ENCODE measurements around the gene ACKR4. TPM values are rescaled to one million over a fixed set of nuclear protein-coding genes. Genes with fewer than 3 reads are reported as not detected.

ACKR4 gene
- total and polyA plus RNA-seq, 9 of the 15 experiments (the other 6 are each of a cell fraction or from before 2014, with no cell fraction given) = 0.04 to 0.06 TPM; not detected in 7

DNA sequence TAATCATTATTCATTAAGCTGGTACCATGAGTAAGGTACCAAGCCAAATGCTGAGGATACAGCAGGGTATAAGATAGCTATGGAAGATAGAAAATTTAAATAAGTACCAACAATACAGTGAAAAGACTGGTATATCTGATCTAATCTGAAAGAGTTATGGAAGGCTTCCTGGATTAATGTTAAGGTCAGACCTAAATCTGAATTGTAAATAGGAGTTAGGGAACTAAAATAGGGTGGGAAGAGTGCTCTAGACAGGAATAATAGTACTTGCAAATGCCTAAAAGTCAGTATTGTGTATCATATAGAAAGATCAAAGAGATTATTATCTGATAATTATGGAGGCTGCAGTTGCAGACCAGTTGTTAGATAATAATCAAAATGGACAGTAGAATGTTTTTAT is 2.6 kb upstream of the ACKR4 start:
- Histone ChIP-seq H3K9ac (ENCODE audit: insufficient read depth in 1 of 2, low read depth in 2 of 2, low read length in 2 of 2) (no peak overlapping the region), H3K9me1 (ENCODE audit: control insufficient read depth, insufficient read depth, low read length) (no peaks in the 10 kb centered on the region), H3K27me3 (ENCODE audit: control insufficient read depth in 2 of 2, insufficient read depth in 2 of 2, low read length in 2 of 2) (no peaks in the 10 kb centered on the region), H2AFZ (ENCODE audit: low read depth, low read length) (no peak overlapping the region), H3K4me3 (no peak overlapping the region), H3K36me3 (ENCODE audit: control insufficient read depth, insufficient read depth, low read length) (no peaks in the 10 kb centered on the region), H3K4me2 (ENCODE audit: insufficient read depth, low read length) (no peak overlapping the region), H4K20me1 (replicated peaks; ENCODE audit: control insufficient read depth, insufficient read depth, low read length) (no peaks in the 10 kb centered on the region), H3K79me2 (ENCODE audit: control insufficient read depth, insufficient read depth, low read length) (no peaks in the 10 kb centered on the region), H3K9me3 (replicated peaks; ENCODE audit: control insufficient read depth, insufficient read depth, low read depth, low read length) (no peaks in the 10 kb centered on the region), H3K27ac (ENCODE audit: extremely low read depth, low read depth, low read length) (no peak overlapping the region), H3K4me1 (replicated peaks in 1 of 2; ENCODE audit: control insufficient read depth in 2 of 2, insufficient read depth in 2 of 2, low read length in 2 of 2) (no peaks in the 10 kb centered on the region)
- ChIA-PET CTCF (ENCODE audit: low intra/inter-chr PET ratio) (no interaction called here), POLR2A (interaction anchor here (1.1 kb wide), 1 partner anchor 15 kb away, joined by 3 read pairs; no protein-coding TSS in a partner anchor)
- no TSS peak for BruUV-seq (replicated peaks)
- no peak for TF ChIP-seq SRSF3 (IDR thresholded peaks at IDR 0.05; ENCODE audit: insufficient read depth, low read length)
- FAIRE-seq (no peak), DNase-seq (ENCODE audit: extremely low read depth in 1 of 4, low spot score in 3 of 4) (no peak), ATAC-seq (no peak)
- intact Hi-C loops (cut with micrococcal nuclease) (no loop called here), in situ Hi-C loops (cut with MboI) (no loop called here)

DNA sequence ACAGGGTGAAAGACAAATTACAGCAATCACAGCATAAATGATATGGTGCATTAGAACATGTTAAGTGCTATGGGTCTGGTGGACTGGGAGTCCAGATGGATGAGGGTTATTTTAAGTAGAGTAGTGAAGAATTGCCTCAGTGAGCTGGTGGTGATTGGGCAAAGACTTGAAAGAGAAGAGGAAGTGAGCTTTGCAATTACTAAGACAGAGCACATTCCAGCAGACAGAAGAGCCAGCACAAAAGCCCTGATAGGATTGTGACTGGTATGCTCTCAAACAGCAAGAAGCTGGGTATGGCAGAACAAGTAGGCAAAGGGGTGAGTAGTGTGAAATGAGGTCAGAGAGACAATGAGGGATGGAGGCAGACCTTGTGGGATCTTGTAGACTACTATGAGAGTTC is 2.1 kb upstream of the ACKR4 start:
- Histone ChIP-seq H2AFZ (ENCODE audit: low read depth, low read length) (no peak overlapping the region), H3K4me2 (ENCODE audit: insufficient read depth, low read length) (no peak overlapping the region), H3K27me3 (ENCODE audit: control insufficient read depth in 2 of 2, insufficient read depth in 2 of 2, low read length in 2 of 2) (no peaks in the 10 kb centered on the region), H3K9ac (ENCODE audit: insufficient read depth in 1 of 2, low read depth in 2 of 2, low read length in 2 of 2) (no peak overlapping the region), H3K36me3 (ENCODE audit: control insufficient read depth, insufficient read depth, low read length) (no peaks in the 10 kb centered on the region), H3K4me1 (replicated peaks in 1 of 2; ENCODE audit: control insufficient read depth in 2 of 2, insufficient read depth in 2 of 2, low read length in 2 of 2) (no peaks in the 10 kb centered on the region), H4K20me1 (replicated peaks; ENCODE audit: control insufficient read depth, insufficient read depth, low read length) (no peaks in the 10 kb centered on the region), H3K4me3 (no peak overlapping the region), H3K27ac (ENCODE audit: extremely low read depth, low read depth, low read length) (no peak overlapping the region), H3K9me1 (ENCODE audit: control insufficient read depth, insufficient read depth, low read length) (no peaks in the 10 kb centered on the region), H3K9me3 (replicated peaks; ENCODE audit: control insufficient read depth, insufficient read depth, low read depth, low read length) (no peaks in the 10 kb centered on the region), H3K79me2 (ENCODE audit: control insufficient read depth, insufficient read depth, low read length) (no peaks in the 10 kb centered on the region)
- in situ Hi-C loops (cut with MboI) (no loop called here), intact Hi-C loops (cut with micrococcal nuclease) (no loop called here)
- no peak for ATAC-seq
- DNase-seq (ENCODE audit: extremely low read depth in 1 of 4, low spot score in 3 of 4) = no peak
- POLR2A ChIA-PET = interaction anchor here (1.1 kb wide), 1 partner anchor 14 kb away, joined by 3 read pairs; no protein-coding TSS in a partner anchor
- CTCF ChIA-PET (ENCODE audit: low intra/inter-chr PET ratio) = no interaction called here
- no TSS peak for BruUV-seq (replicated peaks)
- no peak for FAIRE-seq
- TF ChIP-seq, protein P1, sequence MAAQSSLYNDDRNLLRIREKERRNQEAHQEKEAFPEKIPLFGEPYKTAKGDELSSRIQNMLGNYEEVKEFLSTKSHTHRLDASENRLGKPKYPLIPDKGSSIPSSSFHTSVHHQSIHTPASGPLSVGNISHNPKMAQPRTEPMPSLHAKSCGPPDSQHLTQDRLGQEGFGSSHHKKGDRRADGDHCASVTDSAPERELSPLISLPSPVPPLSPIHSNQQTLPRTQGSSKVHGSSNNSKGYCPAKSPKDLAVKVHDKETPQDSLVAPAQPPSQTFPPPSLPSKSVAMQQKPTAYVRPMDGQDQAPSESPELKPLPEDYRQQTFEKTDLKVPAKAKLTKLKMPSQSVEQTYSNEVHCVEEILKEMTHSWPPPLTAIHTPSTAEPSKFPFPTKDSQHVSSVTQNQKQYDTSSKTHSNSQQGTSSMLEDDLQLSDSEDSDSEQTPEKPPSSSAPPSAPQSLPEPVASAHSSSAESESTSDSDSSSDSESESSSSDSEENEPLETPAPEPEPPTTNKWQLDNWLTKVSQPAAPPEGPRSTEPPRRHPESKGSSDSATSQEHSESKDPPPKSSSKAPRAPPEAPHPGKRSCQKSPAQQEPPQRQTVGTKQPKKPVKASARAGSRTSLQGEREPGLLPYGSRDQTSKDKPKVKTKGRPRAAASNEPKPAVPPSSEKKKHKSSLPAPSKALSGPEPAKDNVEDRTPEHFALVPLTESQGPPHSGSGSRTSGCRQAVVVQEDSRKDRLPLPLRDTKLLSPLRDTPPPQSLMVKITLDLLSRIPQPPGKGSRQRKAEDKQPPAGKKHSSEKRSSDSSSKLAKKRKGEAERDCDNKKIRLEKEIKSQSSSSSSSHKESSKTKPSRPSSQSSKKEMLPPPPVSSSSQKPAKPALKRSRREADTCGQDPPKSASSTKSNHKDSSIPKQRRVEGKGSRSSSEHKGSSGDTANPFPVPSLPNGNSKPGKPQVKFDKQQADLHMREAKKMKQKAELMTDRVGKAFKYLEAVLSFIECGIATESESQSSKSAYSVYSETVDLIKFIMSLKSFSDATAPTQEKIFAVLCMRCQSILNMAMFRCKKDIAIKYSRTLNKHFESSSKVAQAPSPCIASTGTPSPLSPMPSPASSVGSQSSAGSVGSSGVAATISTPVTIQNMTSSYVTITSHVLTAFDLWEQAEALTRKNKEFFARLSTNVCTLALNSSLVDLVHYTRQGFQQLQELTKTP (IDR thresholded peaks at IDR 0.05; ENCODE audit: low read depth in 1 of 2, partially characterized antibody in 2 of 2) = no peak
- TF ChIP-seq ARNT (IDR thresholded peaks at IDR 0.05) = no peak
- no peak for TF ChIP-seq ZNF75A (CRISPR knock-in tag; IDR thresholded peaks at IDR 0.05)
- TF ChIP-seq NCOA1 (IDR thresholded peaks at IDR 0.05; ENCODE audit: low read depth) = no peak
- TF ChIP-seq, protein P2, sequence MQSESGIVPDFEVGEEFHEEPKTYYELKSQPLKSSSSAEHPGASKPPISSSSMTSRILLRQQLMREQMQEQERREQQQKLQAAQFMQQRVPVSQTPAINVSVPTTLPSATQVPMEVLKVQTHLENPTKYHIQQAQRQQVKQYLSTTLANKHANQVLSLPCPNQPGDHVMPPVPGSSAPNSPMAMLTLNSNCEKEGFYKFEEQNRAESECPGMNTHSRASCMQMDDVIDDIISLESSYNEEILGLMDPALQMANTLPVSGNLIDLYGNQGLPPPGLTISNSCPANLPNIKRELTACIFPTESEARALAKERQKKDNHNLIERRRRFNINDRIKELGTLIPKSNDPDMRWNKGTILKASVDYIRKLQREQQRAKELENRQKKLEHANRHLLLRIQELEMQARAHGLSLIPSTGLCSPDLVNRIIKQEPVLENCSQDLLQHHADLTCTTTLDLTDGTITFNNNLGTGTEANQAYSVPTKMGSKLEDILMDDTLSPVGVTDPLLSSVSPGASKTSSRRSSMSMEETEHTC (IDR thresholded peaks at IDR 0.05) = no peak
- no peak for TF ChIP-seq HNRNPUL1 (IDR thresholded peaks at IDR 0.05; ENCODE audit: low read length)
- TF ChIP-seq, protein P3, sequence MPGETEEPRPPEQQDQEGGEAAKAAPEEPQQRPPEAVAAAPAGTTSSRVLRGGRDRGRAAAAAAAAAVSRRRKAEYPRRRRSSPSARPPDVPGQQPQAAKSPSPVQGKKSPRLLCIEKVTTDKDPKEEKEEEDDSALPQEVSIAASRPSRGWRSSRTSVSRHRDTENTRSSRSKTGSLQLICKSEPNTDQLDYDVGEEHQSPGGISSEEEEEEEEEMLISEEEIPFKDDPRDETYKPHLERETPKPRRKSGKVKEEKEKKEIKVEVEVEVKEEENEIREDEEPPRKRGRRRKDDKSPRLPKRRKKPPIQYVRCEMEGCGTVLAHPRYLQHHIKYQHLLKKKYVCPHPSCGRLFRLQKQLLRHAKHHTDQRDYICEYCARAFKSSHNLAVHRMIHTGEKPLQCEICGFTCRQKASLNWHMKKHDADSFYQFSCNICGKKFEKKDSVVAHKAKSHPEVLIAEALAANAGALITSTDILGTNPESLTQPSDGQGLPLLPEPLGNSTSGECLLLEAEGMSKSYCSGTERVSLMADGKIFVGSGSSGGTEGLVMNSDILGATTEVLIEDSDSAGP (CRISPR knock-in tag; IDR thresholded peaks at IDR 0.05) = no peak

Measured in K562 (cell line).